ENCODE measurements around the gene PID1.

Gene PID1

DNA sequence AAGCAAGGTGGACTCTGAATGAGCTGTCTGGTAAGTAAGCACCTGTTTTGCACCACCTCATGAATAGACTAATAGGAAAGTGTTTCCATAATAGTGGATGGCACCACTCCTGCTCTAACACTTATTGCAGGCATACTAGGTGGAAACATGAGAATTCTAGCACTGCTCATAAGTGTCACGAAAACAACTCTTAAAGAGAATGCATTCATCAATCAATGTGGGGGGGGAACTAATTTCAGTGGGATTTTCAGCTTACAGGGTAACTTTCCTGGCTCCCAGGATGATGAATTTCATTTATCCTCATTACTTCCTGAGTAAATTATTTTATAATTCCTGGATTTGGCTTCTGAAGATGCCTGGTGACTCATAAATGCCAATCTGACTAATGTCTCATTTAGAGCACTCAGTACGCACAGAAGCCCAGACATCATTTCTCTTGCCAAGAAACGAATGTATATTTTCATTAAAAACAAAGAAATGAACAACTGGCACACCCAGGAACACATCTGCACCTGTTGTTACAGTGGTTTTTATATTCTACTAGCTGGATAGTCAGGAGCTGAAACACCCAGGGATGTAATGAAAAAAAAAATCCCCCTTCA, 129.6 kb downstream of the PID1 start:
- Histone ChIP-seq H3K4me3 (replicated peaks; ENCODE audit: insufficient read depth, low read length) (no peak overlapping the region), H3K27ac (replicated peaks) (no peak overlapping the region), H3K27me3 (ENCODE audit: insufficient read depth, poor library complexity, severe bottlenecking) (no peaks in the 10 kb centered on the region)
- TF ChIP-seq POLR2AphosphoS5 (IDR thresholded peaks at IDR 0.05; ENCODE audit: low read depth) (no peak), GABPA (IDR thresholded peaks at IDR 0.05; ENCODE audit: low read depth) (no peak), SPI1 (IDR thresholded peaks at IDR 0.05; ENCODE audit: borderline replicate concordance, low read depth) (no peak)
- TF ChIP-seq, protein P1, sequence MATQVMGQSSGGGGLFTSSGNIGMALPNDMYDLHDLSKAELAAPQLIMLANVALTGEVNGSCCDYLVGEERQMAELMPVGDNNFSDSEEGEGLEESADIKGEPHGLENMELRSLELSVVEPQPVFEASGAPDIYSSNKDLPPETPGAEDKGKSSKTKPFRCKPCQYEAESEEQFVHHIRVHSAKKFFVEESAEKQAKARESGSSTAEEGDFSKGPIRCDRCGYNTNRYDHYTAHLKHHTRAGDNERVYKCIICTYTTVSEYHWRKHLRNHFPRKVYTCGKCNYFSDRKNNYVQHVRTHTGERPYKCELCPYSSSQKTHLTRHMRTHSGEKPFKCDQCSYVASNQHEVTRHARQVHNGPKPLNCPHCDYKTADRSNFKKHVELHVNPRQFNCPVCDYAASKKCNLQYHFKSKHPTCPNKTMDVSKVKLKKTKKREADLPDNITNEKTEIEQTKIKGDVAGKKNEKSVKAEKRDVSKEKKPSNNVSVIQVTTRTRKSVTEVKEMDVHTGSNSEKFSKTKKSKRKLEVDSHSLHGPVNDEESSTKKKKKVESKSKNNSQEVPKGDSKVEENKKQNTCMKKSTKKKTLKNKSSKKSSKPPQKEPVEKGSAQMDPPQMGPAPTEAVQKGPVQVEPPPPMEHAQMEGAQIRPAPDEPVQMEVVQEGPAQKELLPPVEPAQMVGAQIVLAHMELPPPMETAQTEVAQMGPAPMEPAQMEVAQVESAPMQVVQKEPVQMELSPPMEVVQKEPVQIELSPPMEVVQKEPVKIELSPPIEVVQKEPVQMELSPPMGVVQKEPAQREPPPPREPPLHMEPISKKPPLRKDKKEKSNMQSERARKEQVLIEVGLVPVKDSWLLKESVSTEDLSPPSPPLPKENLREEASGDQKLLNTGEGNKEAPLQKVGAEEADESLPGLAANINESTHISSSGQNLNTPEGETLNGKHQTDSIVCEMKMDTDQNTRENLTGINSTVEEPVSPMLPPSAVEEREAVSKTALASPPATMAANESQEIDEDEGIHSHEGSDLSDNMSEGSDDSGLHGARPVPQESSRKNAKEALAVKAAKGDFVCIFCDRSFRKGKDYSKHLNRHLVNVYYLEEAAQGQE (IDR thresholded peaks at IDR 0.05; ENCODE audit: insufficient replicate concordance, low read depth): no peak
- TF ChIP-seq, protein P2, sequence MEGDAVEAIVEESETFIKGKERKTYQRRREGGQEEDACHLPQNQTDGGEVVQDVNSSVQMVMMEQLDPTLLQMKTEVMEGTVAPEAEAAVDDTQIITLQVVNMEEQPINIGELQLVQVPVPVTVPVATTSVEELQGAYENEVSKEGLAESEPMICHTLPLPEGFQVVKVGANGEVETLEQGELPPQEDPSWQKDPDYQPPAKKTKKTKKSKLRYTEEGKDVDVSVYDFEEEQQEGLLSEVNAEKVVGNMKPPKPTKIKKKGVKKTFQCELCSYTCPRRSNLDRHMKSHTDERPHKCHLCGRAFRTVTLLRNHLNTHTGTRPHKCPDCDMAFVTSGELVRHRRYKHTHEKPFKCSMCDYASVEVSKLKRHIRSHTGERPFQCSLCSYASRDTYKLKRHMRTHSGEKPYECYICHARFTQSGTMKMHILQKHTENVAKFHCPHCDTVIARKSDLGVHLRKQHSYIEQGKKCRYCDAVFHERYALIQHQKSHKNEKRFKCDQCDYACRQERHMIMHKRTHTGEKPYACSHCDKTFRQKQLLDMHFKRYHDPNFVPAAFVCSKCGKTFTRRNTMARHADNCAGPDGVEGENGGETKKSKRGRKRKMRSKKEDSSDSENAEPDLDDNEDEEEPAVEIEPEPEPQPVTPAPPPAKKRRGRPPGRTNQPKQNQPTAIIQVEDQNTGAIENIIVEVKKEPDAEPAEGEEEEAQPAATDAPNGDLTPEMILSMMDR (IDR thresholded peaks at IDR 0.05; ENCODE audit: insufficient read depth, low read length): no peak
- no peak for DNase-seq (ENCODE audit: low read depth in 1 of 2, low spot score in 1 of 2)

DNA sequence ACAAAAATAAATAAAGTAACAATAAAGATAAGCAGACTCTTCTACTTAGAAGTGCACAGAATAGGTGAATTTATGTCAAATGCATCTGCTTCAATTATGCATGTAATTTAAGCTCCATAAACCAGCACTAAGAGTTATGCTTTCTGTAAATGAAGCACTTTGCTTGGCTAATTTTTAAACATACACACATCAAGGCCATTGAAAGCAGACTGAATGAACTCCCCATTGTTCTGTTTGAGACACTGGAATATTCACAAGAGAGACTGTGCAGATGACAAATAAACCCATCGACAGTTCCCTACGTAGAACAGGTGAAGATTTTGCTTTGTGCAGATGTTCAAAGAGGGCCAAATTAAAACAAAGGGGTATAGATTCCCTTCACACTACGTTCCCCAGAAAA, 133.4 kb downstream of the PID1 start:
- TF ChIP-seq, protein P1 (IDR thresholded peaks at IDR 0.05; ENCODE audit: insufficient replicate concordance, low read depth): no peak
- no peak for TF ChIP-seq GABPA (IDR thresholded peaks at IDR 0.05; ENCODE audit: low read depth)
- TF ChIP-seq, protein P2 (IDR thresholded peaks at IDR 0.05; ENCODE audit: insufficient read depth, low read length): no peak
- TF ChIP-seq SPI1 (IDR thresholded peaks at IDR 0.05; ENCODE audit: borderline replicate concordance, low read depth): no peak
- TF ChIP-seq POLR2AphosphoS5 (IDR thresholded peaks at IDR 0.05; ENCODE audit: low read depth): no peak
- Histone ChIP-seq H3K27me3 (ENCODE audit: insufficient read depth, poor library complexity, severe bottlenecking) (no peaks in the 10 kb centered on the region), H3K4me3 (replicated peaks; ENCODE audit: insufficient read depth, low read length) (no peak overlapping the region), H3K27ac (replicated peaks) (no peak overlapping the region)
- no peak for DNase-seq (ENCODE audit: low read depth in 1 of 2, low spot score in 1 of 2)

DNA sequence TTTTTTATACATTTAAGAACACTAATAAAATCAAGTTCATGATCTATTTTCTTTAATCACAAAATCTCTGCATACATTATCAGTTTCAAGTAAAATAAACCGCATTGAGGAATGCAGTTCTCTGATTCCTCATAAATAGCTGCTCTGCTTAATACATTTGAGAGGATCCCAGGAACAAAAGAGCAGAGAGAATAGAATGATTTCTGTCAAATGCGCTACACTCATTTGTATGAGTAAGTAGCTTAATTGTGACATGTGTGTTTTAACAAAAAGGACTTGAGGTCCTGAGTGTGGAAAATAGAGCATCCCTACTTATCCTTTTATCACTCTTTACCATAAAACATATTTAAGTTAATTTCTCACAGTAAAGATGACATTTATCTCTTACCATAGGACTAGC, 134.0 kb downstream of the PID1 start:
- Histone ChIP-seq H3K4me3 (replicated peaks; ENCODE audit: insufficient read depth, low read length) (no peak overlapping the region), H3K27me3 (ENCODE audit: insufficient read depth, poor library complexity, severe bottlenecking) (no peaks in the 10 kb centered on the region), H3K27ac (replicated peaks) (no peak overlapping the region)
- DNase-seq (ENCODE audit: low read depth in 1 of 2, low spot score in 1 of 2): no peak
- TF ChIP-seq, protein P1 (IDR thresholded peaks at IDR 0.05; ENCODE audit: insufficient replicate concordance, low read depth): no peak
- TF ChIP-seq, protein P2 (IDR thresholded peaks at IDR 0.05; ENCODE audit: insufficient read depth, low read length): no peak
- TF ChIP-seq POLR2AphosphoS5 (IDR thresholded peaks at IDR 0.05; ENCODE audit: low read depth) (no peak), SPI1 (IDR thresholded peaks at IDR 0.05; ENCODE audit: borderline replicate concordance, low read depth) (no peak), GABPA (IDR thresholded peaks at IDR 0.05; ENCODE audit: low read depth) (no peak)
